T-cell (primary cell): Measurements from ENCODE around the gene STXBP3. TPM values are rescaled to one million over a fixed set of nuclear protein-coding genes. Genes with fewer than 3 reads are reported as not detected.
A peak's percentile ranks its signal among the peaks of the same experiment; 100 is the strongest.

Experiments used
- ATAC-seq, 4 experiments: fragments of 200-7000 bp in 3 of 4; fragments of 150-1000 bp in 1 of 4; cut with Tn5 transposase; replicated peaks in 1 of 4; 1 replicate in 3 of 4; 2 replicates in 1 of 4; pipeline ENCODE4 v1.10.0; 2021; ENCODE audit warnings: moderate library complexity in 3 of 4, mild to moderate bottlenecking in 2 of 4, moderate number of reproducible peaks in 1 of 4
- CTCF ChIA-PET, 2 donors: fragments of 300-600 bp; sonication (Branson Sonifier 250); formaldehyde crosslinking; loops; one replicate each; lab custom pipeline; 2022; ENCODE audit warnings: antibody characterized with exemption in 2 of 2; lab: Charles Lee
- POLR2A ChIA-PET, 2 donors: fragments of 300-600 bp; sonication (Branson Sonifier 250); formaldehyde crosslinking; loops; one replicate each; lab custom pipeline; 2022; ENCODE audit warnings: antibody characterized with exemption in 2 of 2; lab: Charles Lee
- DNase-seq, 35 experiments: peaks; one replicate each; pipeline versions ENCODE4 v3.0.0 to v3.0.0-alpha.2; 2013 to 2023
- H3K27ac ChIP-seq: one replicate; pipeline ENCODE4 v1.5.1; 2013; ENCODE audit warnings: low read length
- H3K27me3 ChIP-seq, 2 experiments: replicated peaks in 1 of 2; 1 replicate in 1 of 2; 2 replicates in 1 of 2; pipeline versions ENCODE4 v1.6.1 to v1.7.0; 2013; ENCODE audit warnings: low read length in 1 of 2, mixed read lengths in 1 of 2; ENCODE audit not compliant: control insufficient read depth in 2 of 2, insufficient read depth in 2 of 2; ENCODE audit errors: extremely low read depth in 1 of 2
- H3K36me3 ChIP-seq, 2 donors: 1 replicate in 1 of 2; 2 replicates in 1 of 2; pipeline versions ENCODE4 v1.6.1 to v1.7.0; 2013; ENCODE audit warnings: low read length in 1 of 2; ENCODE audit not compliant: control insufficient read depth in 2 of 2, insufficient read depth in 1 of 2; ENCODE audit errors: extremely low read depth in 1 of 2
- H3K4me1 ChIP-seq, 2 experiments: 1 replicate in 1 of 2; 2 replicates in 1 of 2; pipeline versions ENCODE4 v1.6.1 to v1.7.0; 2013; ENCODE audit warnings: low read length in 2 of 2, mixed read lengths in 1 of 2; ENCODE audit not compliant: insufficient read depth in 2 of 2, control insufficient read depth in 1 of 2; ENCODE audit errors: extremely low read depth in 1 of 2
- H3K4me3 ChIP-seq, 2 donors: 1 replicate in 1 of 2; 2 replicates in 1 of 2; pipeline versions ENCODE4 v1.5.1 to v1.7.0; 2013; ENCODE audit warnings: mild to moderate bottlenecking in 2 of 2, low read length in 1 of 2, moderate library complexity in 1 of 2; ENCODE audit not compliant: control insufficient read depth in 1 of 2; ENCODE audit errors: extremely low read depth in 1 of 2
- H3K9me3 ChIP-seq: 2 replicates; pipeline ENCODE4 v1.7.0; 2013
- H3K27ac Mint-ChIP-seq, 2 donors: one replicate each; pipeline ENCODE4 v1.8.0; 2020 to 2021; ENCODE audit warnings: mild to moderate bottlenecking in 2 of 2, mixed read lengths in 2 of 2
- H3K27me3 Mint-ChIP-seq, 2 donors: one replicate each; pipeline ENCODE4 v1.8.0; 2021 to 2022; ENCODE audit warnings: mixed read lengths in 2 of 2
- H3K36me3 Mint-ChIP-seq: one replicate; pipeline ENCODE4 v1.8.0; 2021; ENCODE audit warnings: mixed read lengths
- H3K4me1 Mint-ChIP-seq, 3 donors: one replicate each; pipeline ENCODE4 v1.8.0; 2020 to 2022; ENCODE audit warnings: mixed read lengths in 3 of 3, mild to moderate bottlenecking in 1 of 3
- H3K4me3 Mint-ChIP-seq, 3 donors: one replicate each; pipeline ENCODE4 v1.8.0; 2020 to 2022; ENCODE audit warnings: mild to moderate bottlenecking in 3 of 3, mixed read lengths in 3 of 3, moderate library complexity in 3 of 3
- H3K9me3 Mint-ChIP-seq, 3 donors: one replicate each; pipeline ENCODE4 v1.8.0; 2020 to 2022; ENCODE audit warnings: mixed read lengths in 3 of 3
- WGBS: methylation state at CpG from one replicate; pipeline ENCODE4 v1.1.5; 2013; ENCODE audit warnings: missing lambda C conversion rate; ENCODE audit not compliant: insufficient coverage; 5-methylcytosine and 5-hydroxymethylcytosine counted together
- total RNA-seq, 35 experiments: library from RNA in 6 of 35; stranded (reverse) in 6 of 35; fragments of 120-200 nt in 1 of 35; gene quantifications; one replicate each; pipeline versions ENCODE4 v1.2.1 to v1.2.4 and lab custom pipeline; 2013 to 2026

The STXBP3 gene
- total RNA-seq, 5 donors from 2014 or later (not counting 1 experiment from before 2014, with no cell fraction given) = 52.8 to 66.2 (median 59.9) TPM

DNA sequence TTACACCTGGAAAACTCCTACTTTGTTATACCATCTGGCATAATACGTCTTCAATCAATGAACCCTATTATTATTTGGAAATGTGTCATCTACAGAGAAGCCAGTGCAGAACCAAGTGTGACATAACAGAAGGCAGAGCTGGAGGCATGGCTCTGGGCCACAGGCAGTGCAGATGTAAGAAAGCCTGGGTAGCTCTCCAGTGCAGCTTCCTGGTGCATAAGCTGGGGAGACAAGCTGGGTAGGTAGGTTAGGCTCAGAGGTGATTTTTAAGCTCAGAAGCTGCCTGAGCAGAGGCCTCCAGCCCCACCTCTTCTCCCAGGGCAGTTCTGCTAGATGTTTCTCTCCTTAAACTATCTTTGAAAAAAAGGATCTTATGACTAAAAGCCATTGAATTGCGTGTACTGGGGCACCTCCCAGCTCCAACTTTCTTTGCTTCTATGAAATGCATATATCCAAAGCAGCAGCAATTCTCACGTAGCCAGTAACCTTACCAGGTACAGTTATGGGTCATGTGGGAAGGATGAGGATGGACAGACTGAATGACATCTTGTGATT is 79.7 kb downstream of the STXBP3 start:
- Mint-ChIP-seq H3K4me1 (peaks cover 0 to 4% (median 2%) of the 10 kb centered on the region in 3 donors), H3K9me3 (no peaks in the 10 kb centered on the region), H3K4me3 (no peak overlapping the region), H3K36me3 (no peaks in the 10 kb centered on the region), H3K27me3 (no peaks in the 10 kb centered on the region), H3K27ac (no peak overlapping the region)
- no peak overlapping the region for H3K4me3 ChIP-seq
- ChIA-PET POLR2A (interaction anchor here in 1 of 2 donors (0.6 kb wide), 1 partner anchor 212 kb away, joined by 4 read pairs; no protein-coding TSS in a partner anchor), CTCF (interaction anchor here (0.6 to 4.3 kb wide), 7 partner anchors 70 to 314 kb away, joined by 3 to 41 read pairs (median 8); no protein-coding TSS in a partner anchor)
- DNase-seq = no peak
- H3K36me3 ChIP-seq = no peaks in the 10 kb centered on the region
- H3K27ac ChIP-seq = no peak overlapping the region
- no CpG with 5 or more reads among the region's 3 CpGs for WGBS
- no peaks in the 10 kb centered on the region for H3K27me3 ChIP-seq
- no peaks in the 10 kb centered on the region for H3K9me3 ChIP-seq
- ATAC-seq = no peak
- no peaks in the 10 kb centered on the region for H3K4me1 ChIP-seq

DNA sequence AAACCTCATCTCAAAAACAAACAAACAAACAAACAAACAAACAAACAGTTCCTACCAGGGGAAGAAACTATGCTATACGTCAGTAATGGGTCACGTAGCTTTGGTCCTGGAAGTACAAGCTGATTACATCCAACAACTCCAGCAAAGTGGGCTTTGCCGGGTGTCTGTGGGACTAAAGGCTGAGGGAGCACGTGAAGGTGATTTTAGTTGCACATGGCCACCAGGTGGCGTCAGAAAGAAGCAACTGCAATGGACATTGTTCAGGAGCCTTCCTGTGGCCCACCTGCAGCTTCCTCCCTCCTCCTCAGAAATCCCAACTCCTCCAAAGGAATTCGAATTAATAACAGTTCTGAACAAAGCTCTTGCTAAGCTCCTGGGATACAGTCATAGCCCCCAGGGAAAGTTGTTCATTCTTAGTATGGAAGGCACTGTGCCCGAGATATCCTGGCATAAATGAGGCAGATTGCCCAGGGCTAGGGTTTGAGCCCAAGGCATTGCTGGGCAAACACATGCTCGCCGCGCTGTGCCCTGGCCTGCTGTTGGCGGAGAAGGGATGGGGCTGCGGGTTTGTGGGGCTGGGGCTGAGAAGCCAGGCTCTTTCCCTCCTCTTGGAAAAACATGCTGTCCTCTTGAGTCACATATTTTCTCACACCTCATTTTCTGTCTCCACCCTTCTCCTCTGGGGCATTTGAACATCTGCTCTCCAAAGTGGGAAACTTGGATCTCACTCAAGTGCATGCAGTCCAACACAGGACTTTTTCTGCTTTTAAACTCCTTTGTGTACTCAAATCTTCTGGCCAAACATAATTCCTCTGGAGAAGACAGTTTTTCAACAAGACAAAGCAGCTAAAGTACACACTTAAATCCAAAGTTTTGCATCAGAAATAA is 81.8 kb downstream of the STXBP3 start:
- Mint-ChIP-seq H3K27ac (no peak overlapping the region), H3K4me3 (no peak overlapping the region), H3K36me3 (no peaks in the 10 kb centered on the region), H3K27me3 (no peaks in the 10 kb centered on the region), H3K4me1 (peaks cover 0 to 11% (median 2%) of the 10 kb centered on the region in 3 donors), H3K9me3 (no peaks in the 10 kb centered on the region)
- Histone ChIP-seq H3K4me1 (peaks cover 0 to 6% of the 10 kb centered on the region in 2 experiments), H3K27ac (no peak overlapping the region), H3K4me3 (no peak overlapping the region), H3K27me3 (no peaks in the 10 kb centered on the region), H3K36me3 (no peaks in the 10 kb centered on the region), H3K9me3 (no peaks in the 10 kb centered on the region)
- DNase-seq = peak; percentile 22 to 75 (median 58)
- ChIA-PET CTCF (interaction anchor here (0.6 to 4.3 kb wide), 20 partner anchors 8 to 666 kb away, joined by 3 to 41 read pairs (median 4); partner anchors contain the start of gene CYB561D1 (in 1 of the 2)), POLR2A (interaction anchor here in 1 of 2 donors (0.6 kb wide), 1 partner anchor 9 kb away, joined by 3 read pairs; no protein-coding TSS in a partner anchor)
- ATAC-seq = peak in 3 of 4 experiments; percentile 56 to 68 (median 65)
- 33% methylated on average over 3 of the region's 12 CpGs for WGBS

DNA sequence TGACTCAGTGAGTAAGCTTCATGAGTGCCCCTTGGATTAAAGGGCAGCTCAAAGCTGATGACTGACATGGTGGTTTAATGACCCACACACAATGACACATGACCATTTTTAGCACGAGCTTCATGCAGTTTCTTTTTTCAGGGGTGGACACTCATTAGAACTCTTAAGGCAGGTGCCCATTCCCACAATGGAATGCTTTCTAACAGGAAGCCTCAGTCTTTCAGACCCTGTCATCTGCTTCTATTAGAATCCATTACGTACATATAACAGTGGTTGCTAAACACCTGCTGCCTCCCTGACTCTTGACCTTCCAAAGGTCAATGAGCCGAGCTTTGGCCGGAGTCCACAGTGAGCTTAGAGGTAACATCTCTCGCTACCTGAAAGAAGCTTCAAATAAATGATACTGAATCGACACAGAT is 83.0 kb downstream of the STXBP3 start:
- 0% methylated on average over 1 of the region's 6 CpGs for WGBS
- H3K27ac Mint-ChIP-seq = no peak overlapping the region
- no peak overlapping the region for H3K4me3 Mint-ChIP-seq
- no peaks in the 10 kb centered on the region for H3K9me3 ChIP-seq
- peaks cover 0 to 6% of the 10 kb centered on the region in 2 experiments for H3K4me1 ChIP-seq
- no peak overlapping the region for H3K27ac ChIP-seq
- H3K9me3 Mint-ChIP-seq = no peaks in the 10 kb centered on the region
- no peaks in the 10 kb centered on the region for H3K36me3 ChIP-seq
- peaks cover 0 to 11% (median 2%) of the 10 kb centered on the region in 3 donors for H3K4me1 Mint-ChIP-seq
- DNase-seq (no peak), ATAC-seq (no peak)
- no peaks in the 10 kb centered on the region for H3K27me3 Mint-ChIP-seq
- ChIA-PET POLR2A (interaction anchor here in 1 of 2 donors (0.6 kb wide), 2 partner anchors 250 to 848 kb away, joined by 4 read pairs; no protein-coding TSS in a partner anchor), CTCF (interaction anchor here (0.7 to 4.3 kb wide), 10 partner anchors 9 to 283 kb away, joined by 3 to 41 read pairs (median 5); a partner anchor contains a TSS)
- H3K4me3 ChIP-seq = no peak overlapping the region
- H3K27me3 ChIP-seq = peaks cover 0 to under 1% of the 10 kb centered on the region in 2 experiments
- no peaks in the 10 kb centered on the region for H3K36me3 Mint-ChIP-seq

DNA sequence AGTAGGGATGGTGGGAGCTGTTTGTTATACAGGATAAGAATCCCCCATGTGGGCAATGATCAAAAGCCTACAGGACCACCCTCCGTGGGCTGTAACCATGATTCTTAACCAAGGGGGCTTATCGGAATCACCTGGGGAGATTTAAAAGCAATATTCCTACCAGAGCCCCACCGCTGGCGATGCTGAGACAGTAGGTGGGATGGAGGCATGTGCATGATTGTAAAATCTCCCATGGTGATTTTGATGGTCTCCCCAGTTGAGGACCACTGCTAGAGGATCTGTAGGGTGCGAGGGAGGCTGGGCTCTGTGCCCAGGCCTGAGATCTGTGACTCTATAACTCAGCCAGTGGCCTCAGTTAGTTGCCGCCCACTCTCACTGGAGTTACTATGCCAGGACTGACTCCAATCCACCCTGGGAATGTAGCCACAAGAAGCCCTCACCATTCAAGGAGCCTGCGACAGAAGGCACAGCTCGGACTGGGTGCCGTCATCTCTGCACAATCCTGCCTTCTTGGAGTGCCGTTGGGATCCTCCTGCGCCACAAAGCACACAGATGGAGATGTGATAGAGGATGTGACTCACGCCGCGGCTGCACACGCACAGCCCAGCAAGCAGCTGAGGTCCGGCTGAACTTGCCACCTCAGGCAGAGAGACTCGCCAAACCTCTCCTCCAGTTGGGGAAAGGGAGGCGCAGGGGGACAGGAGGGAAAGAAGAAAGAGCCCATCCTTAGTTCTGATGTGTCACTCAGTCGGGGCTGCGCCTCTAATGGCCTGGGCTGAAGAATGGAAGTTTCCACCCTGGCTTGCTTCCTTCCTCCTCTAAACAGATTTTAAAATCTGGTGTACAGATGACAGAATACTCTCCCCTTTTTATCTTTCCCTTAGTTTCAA is 83.9 kb downstream of the STXBP3 start:
- Mint-ChIP-seq H3K4me3 (no peak overlapping the region), H3K9me3 (no peaks in the 10 kb centered on the region), H3K36me3 (no peaks in the 10 kb centered on the region), H3K4me1 (peaks cover 0 to 11% (median 2%) of the 10 kb centered on the region in 3 donors), H3K27me3 (peaks cover 1 to 3% of the 10 kb centered on the region in 2 donors), H3K27ac (no peak overlapping the region)
- Histone ChIP-seq H3K4me1 (peaks cover 0 to 6% of the 10 kb centered on the region in 2 experiments), H3K27me3 (peaks cover 0 to 6% of the 10 kb centered on the region in 2 experiments), H3K36me3 (no peaks in the 10 kb centered on the region), H3K27ac (no peak overlapping the region), H3K9me3 (no peaks in the 10 kb centered on the region), H3K4me3 (no peak overlapping the region)
- 88% methylated on average over 9 of the region's 20 CpGs for WGBS
- CTCF ChIA-PET = interaction anchor here (0.6 to 3.8 kb wide), 5 partner anchors 62 to 75 kb away, joined by 3 to 23 read pairs (median 5); no protein-coding TSS in a partner anchor
- no peak for ATAC-seq
- POLR2A ChIA-PET = no interaction called here
- no peak for DNase-seq

DNA sequence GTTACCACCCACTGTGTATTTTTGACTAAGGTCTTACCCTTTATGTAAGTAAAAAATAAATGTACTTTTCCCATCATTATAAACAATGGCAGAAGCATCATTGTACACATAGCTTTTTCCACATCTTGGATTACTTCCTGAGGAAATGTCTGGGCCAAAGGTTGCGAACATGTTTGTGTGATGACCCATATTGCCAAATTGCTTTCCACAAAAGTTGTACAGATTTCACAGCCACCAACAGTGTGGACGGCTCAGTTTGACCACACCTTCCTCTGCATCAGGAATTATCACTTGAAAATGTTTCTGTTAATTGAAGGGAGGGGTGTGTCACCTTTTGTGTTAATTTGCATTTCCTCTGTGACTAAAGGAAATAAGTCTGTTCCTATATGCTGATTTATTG is 84.8 kb downstream of the STXBP3 start:
- CTCF ChIA-PET = interaction anchor here (0.6 to 1.7 kb wide), 5 partner anchors 9 to 1117 kb away, joined by 3 to 6 read pairs (median 4); no protein-coding TSS in a partner anchor
- H3K4me3 Mint-ChIP-seq = no peak overlapping the region
- no peaks in the 10 kb centered on the region for H3K9me3 Mint-ChIP-seq
- H3K36me3 Mint-ChIP-seq = no peaks in the 10 kb centered on the region
- H3K27ac Mint-ChIP-seq = no peak overlapping the region
- Histone ChIP-seq H3K4me1 (peaks cover 0 to 6% of the 10 kb centered on the region in 2 experiments), H3K36me3 (no peaks in the 10 kb centered on the region), H3K4me3 (no peak overlapping the region), H3K27ac (no peak overlapping the region), H3K27me3 (peaks cover 0 to 9% of the 10 kb centered on the region in 2 experiments), H3K9me3 (no peaks in the 10 kb centered on the region)
- WGBS = no CpG with 5 or more reads among the region's 2 CpGs
- H3K4me1 Mint-ChIP-seq = peaks cover 0 to 11% (median 2%) of the 10 kb centered on the region in 3 donors
- ATAC-seq (no peak), DNase-seq (no peak)
- H3K27me3 Mint-ChIP-seq = peaks cover 1 to 3% of the 10 kb centered on the region in 2 donors
- POLR2A ChIA-PET = no interaction called here
